ENCODE measurements around the gene SLC25A22. TPM values are rescaled to one million over a fixed set of nuclear protein-coding genes. Genes with fewer than 3 reads are reported as not detected.

The SLC25A22 gene
- total RNA-seq, 1 experiment from 2014 or later, result 24.6 TPM

GRCh38 chr11:762421-763072, 35.5 kb downstream of the SLC25A22 start:
- peak; percentile 83 to 93 for DNase-seq
- ChIA-PET POLR2A (ENCODE audit: unreplicated experiment) (interaction anchor here (0.6 to 1.0 kb wide), 2 partner anchors 36 to 55 kb away, joined by 4 to 7 read pairs; no protein-coding TSS in a partner anchor), CTCF (interaction anchor here (1.3 kb wide), 1 partner anchor 35 kb away, joined by 7 read pairs; no protein-coding TSS in a partner anchor)
- no peaks in the 10 kb centered on the region for H3K27me3 ChIP-seq (ENCODE audit: insufficient read depth, low read depth)
- H3K9me2 ChIP-seq (ENCODE audit: insufficient read depth), result no peaks in the 10 kb centered on the region
- H3K79me2 ChIP-seq (ENCODE audit: low read depth), result peaks cover 8% of the 10 kb centered on the region
- peaks cover 21% of the 10 kb centered on the region for H4K20me1 ChIP-seq (ENCODE audit: insufficient read depth)
- peaks cover 88% of the 10 kb centered on the region for H3F3A ChIP-seq (ENCODE audit: insufficient read depth, low read depth)
- H3K9me3 ChIP-seq (ENCODE audit: insufficient read depth, low read depth), result no peaks in the 10 kb centered on the region
- TSS peak; percentile 51 for BruUV-seq (replicated peaks)
- TF ChIP-seq CTCF (conservative IDR thresholded peaks at IDR 0.05), result peak; percentile 50; the same call in 1 of the 2 replicates
- no peak for TF ChIP-seq EZH2 (IDR thresholded peaks at IDR 0.05; ENCODE audit: low read depth)
- H3K4me1 ChIP-seq (replicated peaks; ENCODE audit: insufficient read depth), result peaks cover 30% of the 10 kb centered on the region
- H3K36me3 ChIP-seq (ENCODE audit: low read depth), result peaks cover 13% of the 10 kb centered on the region; the same call in 1 of the 2 replicates
- no peak overlapping the region for H2AFZ ChIP-seq
- peak overlapping the region; percentile 90 for H3K27ac ChIP-seq
- intact Hi-C loops (cut with micrococcal nuclease; ENCODE audit: unreplicated experiment), result loop anchor here (1.0 to 5.0 kb wide), 3 partner anchors 34 to 100 kb away; no protein-coding TSS in a partner anchor
- H3K4me2 ChIP-seq, result peak overlapping the region; percentile 69
- H3K4me3 ChIP-seq, result peak overlapping the region; percentile 28; the same call in 1 of the 2 replicates

- Histone ChIP-seq H3K4me2 (peak overlapping the region; percentile 69; the same call in 1 of the 2 replicates), H3K27ac (peak overlapping the region; percentile 90), H3K27me3 (ENCODE audit: insufficient read depth, low read depth) (no peaks in the 10 kb centered on the region), H3K9me3 (ENCODE audit: insufficient read depth, low read depth) (no peaks in the 10 kb centered on the region), H3K36me3 (ENCODE audit: low read depth) (peaks cover 19% of the 10 kb centered on the region; the same call in 1 of the 2 replicates), H3K79me2 (ENCODE audit: low read depth) (peaks cover 17% of the 10 kb centered on the region), H4K20me1 (ENCODE audit: insufficient read depth) (peaks cover 31% of the 10 kb centered on the region), H3K4me3 (no peak overlapping the region), H3K4me1 (replicated peaks; ENCODE audit: insufficient read depth) (peaks cover 30% of the 10 kb centered on the region), H3F3A (ENCODE audit: insufficient read depth, low read depth) (peaks cover 90% of the 10 kb centered on the region), H2AFZ (no peak overlapping the region), H3K9me2 (ENCODE audit: insufficient read depth) (no peaks in the 10 kb centered on the region)
- ChIA-PET POLR2A (ENCODE audit: unreplicated experiment) (no interaction called here), CTCF (no interaction called here)
- TF ChIP-seq EZH2 (IDR thresholded peaks at IDR 0.05; ENCODE audit: low read depth) (no peak), CTCF (conservative IDR thresholded peaks at IDR 0.05) (no peak)
- BruUV-seq (replicated peaks), result no TSS peak
- no peak for DNase-seq
- intact Hi-C loops (cut with micrococcal nuclease; ENCODE audit: unreplicated experiment), result loop anchor here (1.0 to 5.0 kb wide), 3 partner anchors 33 to 99 kb away; no protein-coding TSS in a partner anchor
Observed at GRCh38 chr11:761526-762108, 36.5 kb downstream of the SLC25A22 start.

- TF ChIP-seq EZH2 (IDR thresholded peaks at IDR 0.05; ENCODE audit: low read depth) (no peak), CTCF (conservative IDR thresholded peaks at IDR 0.05) (no peak)
- POLR2A ChIA-PET (ENCODE audit: unreplicated experiment), result no interaction called here
Observed at GRCh38 chr11:760236-760635, 37.8 kb downstream of the SLC25A22 start.

More at GRCh38 chr11:760236-760635, 37.8 kb downstream of the SLC25A22 start:
- BruUV-seq (replicated peaks), result no TSS peak
- H3K4me3 ChIP-seq, result no peak overlapping the region
- no peak overlapping the region for H3K4me2 ChIP-seq
- H4K20me1 ChIP-seq (ENCODE audit: insufficient read depth), result peaks cover 40% of the 10 kb centered on the region
- DNase-seq, result no peak
- peaks cover 19% of the 10 kb centered on the region; the same call in 1 of the 2 replicates for H3K36me3 ChIP-seq (ENCODE audit: low read depth)
- peaks cover 77% of the 10 kb centered on the region for H3F3A ChIP-seq (ENCODE audit: insufficient read depth, low read depth)
- no peak overlapping the region for H2AFZ ChIP-seq
- intact Hi-C loops (cut with micrococcal nuclease; ENCODE audit: unreplicated experiment), result loop anchor here (5.0 kb wide), 1 partner anchor 98 kb away; no protein-coding TSS in a partner anchor
- H3K79me2 ChIP-seq (ENCODE audit: low read depth), result peaks cover 31% of the 10 kb centered on the region
- no peaks in the 10 kb centered on the region for H3K27me3 ChIP-seq (ENCODE audit: insufficient read depth, low read depth)
- H3K9me3 ChIP-seq (ENCODE audit: insufficient read depth, low read depth), result no peaks in the 10 kb centered on the region
- peak overlapping the region; percentile 90; the same call in 1 of the 2 replicates for H3K27ac ChIP-seq
- CTCF ChIA-PET, result no interaction called here
- peaks cover 30% of the 10 kb centered on the region for H3K4me1 ChIP-seq (replicated peaks; ENCODE audit: insufficient read depth)
- H3K9me2 ChIP-seq (ENCODE audit: insufficient read depth), result no peaks in the 10 kb centered on the region
